Measurements from ENCODE around the gene CTNND2. TPM values are rescaled to one million over a fixed set of nuclear protein-coding genes. Genes with fewer than 3 reads are reported as not detected.

CTNND2 gene
- total and polyA plus RNA-seq, 4 donors: 0.30 to 2.2 (median 0.71) TPM

- Histone ChIP-seq H3K36me3 (ENCODE audit: control insufficient read depth in 4 of 4, insufficient read depth in 4 of 4, low read length in 4 of 4) (no peaks in the 10 kb centered on the region), H3K4me3 (no peak overlapping the region), H3K27me3 (ENCODE audit: control insufficient read depth in 3 of 3, insufficient read depth in 3 of 3, low read length in 2 of 3) (no peaks in the 10 kb centered on the region), H3K4me1 (ENCODE audit: control insufficient read depth in 5 of 5, insufficient read depth in 5 of 5, low read length in 5 of 5) (peaks cover 0 to 2% (median 0%) of the 10 kb centered on the region in 5 donors), H3K27ac (ENCODE audit: low read depth in 1 of 2, low read length in 1 of 2) (no peak overlapping the region), H3K9me3 (ENCODE audit: control insufficient read depth in 4 of 4, insufficient read depth in 3 of 4, low read length in 3 of 4) (peaks cover 0 to 3% (median 0%) of the 10 kb centered on the region in 4 donors), H3K9ac (ENCODE audit: insufficient read depth in 1 of 2, low read length in 2 of 2) (no peak overlapping the region)
- no peak for TF ChIP-seq CTCF (IDR thresholded peaks at IDR 0.05; ENCODE audit: control extremely low read depth, extremely low read depth)
- no peak for DNase-seq
- ATAC-seq (ENCODE audit: insufficient read depth, low FRiP score): no peak
- WGBS, 2 donors: 41 to 66% methylated on average over 4 of the region's 4 CpGs
These were observed 655.3 kb downstream of the CTNND2 start for GRCh38 chr5:11248966-11249365.

GRCh38 chr5:11247224-11247623 is 657.0 kb downstream of the CTNND2 start:
- TF ChIP-seq CTCF (IDR thresholded peaks at IDR 0.05; ENCODE audit: control extremely low read depth, extremely low read depth): no peak

GRCh38 chr5:11240293-11241190 is 663.7 kb downstream of the CTNND2 start:
- DNase-seq (no peak), ATAC-seq (ENCODE audit: insufficient read depth, low FRiP score) (no peak)
- peaks cover 0 to 4% (median 0%) of the 10 kb centered on the region in 4 donors for H3K9me3 ChIP-seq (ENCODE audit: control insufficient read depth in 4 of 4, insufficient read depth in 3 of 4, low read length in 3 of 4)
- no peak overlapping the region for H3K9ac ChIP-seq (ENCODE audit: insufficient read depth in 1 of 2, low read length in 2 of 2)
- H3K4me3 ChIP-seq: no peak overlapping the region
- TF ChIP-seq CTCF (IDR thresholded peaks at IDR 0.05; ENCODE audit: control extremely low read depth, extremely low read depth): no peak
- no peaks in the 10 kb centered on the region for H3K27me3 ChIP-seq (ENCODE audit: control insufficient read depth in 3 of 3, insufficient read depth in 3 of 3, low read length in 2 of 3)
- no peaks in the 10 kb centered on the region for H3K4me1 ChIP-seq (ENCODE audit: control insufficient read depth in 5 of 5, insufficient read depth in 5 of 5, low read length in 5 of 5)
- 89 to 93% methylated on average over 2 of the region's 2 CpGs for WGBS, 2 donors
- no peak overlapping the region for H3K27ac ChIP-seq (ENCODE audit: low read depth in 1 of 2, low read length in 1 of 2)
- no peaks in the 10 kb centered on the region for H3K36me3 ChIP-seq (ENCODE audit: control insufficient read depth in 4 of 4, insufficient read depth in 4 of 4, low read length in 4 of 4)

More at GRCh38 chr5:11247224-11247623, 657.0 kb downstream of the CTNND2 start:
- no peaks in the 10 kb centered on the region for H3K4me1 ChIP-seq (ENCODE audit: control insufficient read depth in 5 of 5, insufficient read depth in 5 of 5, low read length in 5 of 5)
- no peak overlapping the region for H3K27ac ChIP-seq (ENCODE audit: low read depth in 1 of 2, low read length in 1 of 2)
- no peak overlapping the region for H3K4me3 ChIP-seq
- ATAC-seq (ENCODE audit: insufficient read depth, low FRiP score): no peak
- H3K9me3 ChIP-seq (ENCODE audit: control insufficient read depth in 4 of 4, insufficient read depth in 3 of 4, low read length in 3 of 4): peaks cover 0 to 3% (median 0%) of the 10 kb centered on the region in 4 donors
- no peak for DNase-seq
- no peaks in the 10 kb centered on the region for H3K27me3 ChIP-seq (ENCODE audit: control insufficient read depth in 3 of 3, insufficient read depth in 3 of 3, low read length in 2 of 3)
- H3K9ac ChIP-seq (ENCODE audit: insufficient read depth in 1 of 2, low read length in 2 of 2): no peak overlapping the region
- WGBS, 2 donors: 87 to 95% methylated on average over 3 of the region's 3 CpGs
- H3K36me3 ChIP-seq (ENCODE audit: control insufficient read depth in 4 of 4, insufficient read depth in 4 of 4, low read length in 4 of 4): no peaks in the 10 kb centered on the region
